OCI-LY3 (cell line): Measurements from ENCODE around the gene IL2RA.

Source experiments
- H2AFZ ChIP-seq: fragments of 200-600, 300-600 bp; shearing (Covaris generic); 2 replicates; pipeline ENCODE4 v1.6.0; 2014; ENCODE audit warnings: antibody characterized with exemption, low read depth, low read length
- H3K27ac ChIP-seq: fragments of 200-600, 300-600 bp; sonication (generic); 2 replicates; pipeline ENCODE4 v1.5.1; 2014; ENCODE audit warnings: mild to moderate bottlenecking, low read length, moderate library complexity, mixed read lengths
- H3K27me3 ChIP-seq: fragments of 200-600, 300-600 bp; sonication (generic); 2 replicates; pipeline ENCODE4 v1.6.1; 2014; ENCODE audit warnings: low read depth, low read length, mixed read lengths
- H3K36me3 ChIP-seq: fragments of 200-600, 300-600 bp; sonication (generic); replicated peaks from 2 replicates; pipeline ENCODE3; 2014; ENCODE audit warnings: low read depth, low read length, mixed read lengths
- H3K4me1 ChIP-seq: fragments of 300-600, 200-600 bp; sonication (generic); 2 replicates; pipeline ENCODE4 v1.6.1; 2014; ENCODE audit warnings: low read length, mixed read lengths
- H3K4me2 ChIP-seq: fragments of 200-600, 300-600 bp; sonication (generic); 2 replicates; pipeline ENCODE4 v1.6.1; 2014; ENCODE audit warnings: low read length, mixed read lengths
- H3K4me3 ChIP-seq: fragments of 300-600, 200-600 bp; sonication (generic); 2 replicates; pipeline ENCODE4 v1.5.1; 2014; ENCODE audit warnings: antibody characterized with exemption, mild to moderate bottlenecking, low read length, moderate library complexity
- H3K79me2 ChIP-seq: fragments of 300-600, 200-600 bp; shearing (Covaris generic); 2 replicates; pipeline ENCODE4 v1.6.1; 2014; ENCODE audit warnings: mild to moderate bottlenecking, low read length, mixed read lengths
- H3K9ac ChIP-seq: fragments of 300-600, 200-600 bp; shearing (Covaris generic); 2 replicates; pipeline ENCODE4 v1.6.0; 2014; ENCODE audit warnings: mild to moderate bottlenecking, low read length, moderate library complexity
- H3K9me3 ChIP-seq: fragments of 200-600, 300-600 bp; shearing (Covaris generic); 2 replicates; pipeline ENCODE4 v1.6.1; 2014; ENCODE audit warnings: low read length, mixed read lengths; ENCODE audit not compliant: insufficient read depth
- H4K20me1 ChIP-seq: fragments of 200-600, 300-600 bp; sonication (generic); 2 replicates; pipeline ENCODE4 v1.6.1; 2016; ENCODE audit warnings: low read length, mixed read lengths; ENCODE audit not compliant: insufficient read depth
- EZH2phosphoT487 ChIP-seq: fragments of 200-600 bp; shearing (Covaris generic); IDR thresholded peaks from 2 replicates; pipeline ENCODE4 v1.6.1; 2018; ENCODE audit warnings: antibody characterized with exemption, mixed run types, low read depth
- TF ChIP-seq, protein P1 (sequence below): fragments of 200-600, 300-600 bp; sonication (generic); IDR thresholded peaks from 2 replicates; pipeline ENCODE4 v1.5.1; 2014; ENCODE audit warnings: antibody characterized with exemption, low read length, low read depth

Gene IL2RA

DNA sequence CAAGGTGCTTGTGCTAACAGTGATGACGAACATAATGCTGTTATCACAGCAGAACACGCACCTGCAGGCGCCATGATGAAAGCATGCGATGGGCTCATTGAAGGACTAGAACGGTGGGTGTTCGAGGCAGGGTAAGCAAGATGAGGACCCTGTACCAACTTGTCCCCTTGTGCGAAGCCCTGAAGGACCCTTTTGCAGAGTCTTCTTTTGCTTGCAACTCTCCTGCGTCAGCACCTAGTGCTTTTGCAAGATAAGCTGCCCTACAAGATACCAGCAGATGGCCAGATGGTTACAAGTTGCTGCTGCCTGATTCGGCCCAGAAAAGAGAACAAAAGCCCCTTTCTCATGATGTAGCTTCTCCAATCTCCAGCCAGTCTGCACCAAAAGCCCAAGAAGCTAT, 80.6 kb downstream of the IL2RA start:
- H3K9ac ChIP-seq: no peak overlapping the region
- no peak overlapping the region for H3K4me3 ChIP-seq
- peaks cover 19% of the 10 kb centered on the region; the same call in 1 of the 2 replicates for H3K79me2 ChIP-seq
- H3K27me3 ChIP-seq: no peaks in the 10 kb centered on the region
- H4K20me1 ChIP-seq: no peaks in the 10 kb centered on the region
- no peak overlapping the region for H3K27ac ChIP-seq
- no peak overlapping the region for H2AFZ ChIP-seq
- TF ChIP-seq, protein P1, sequence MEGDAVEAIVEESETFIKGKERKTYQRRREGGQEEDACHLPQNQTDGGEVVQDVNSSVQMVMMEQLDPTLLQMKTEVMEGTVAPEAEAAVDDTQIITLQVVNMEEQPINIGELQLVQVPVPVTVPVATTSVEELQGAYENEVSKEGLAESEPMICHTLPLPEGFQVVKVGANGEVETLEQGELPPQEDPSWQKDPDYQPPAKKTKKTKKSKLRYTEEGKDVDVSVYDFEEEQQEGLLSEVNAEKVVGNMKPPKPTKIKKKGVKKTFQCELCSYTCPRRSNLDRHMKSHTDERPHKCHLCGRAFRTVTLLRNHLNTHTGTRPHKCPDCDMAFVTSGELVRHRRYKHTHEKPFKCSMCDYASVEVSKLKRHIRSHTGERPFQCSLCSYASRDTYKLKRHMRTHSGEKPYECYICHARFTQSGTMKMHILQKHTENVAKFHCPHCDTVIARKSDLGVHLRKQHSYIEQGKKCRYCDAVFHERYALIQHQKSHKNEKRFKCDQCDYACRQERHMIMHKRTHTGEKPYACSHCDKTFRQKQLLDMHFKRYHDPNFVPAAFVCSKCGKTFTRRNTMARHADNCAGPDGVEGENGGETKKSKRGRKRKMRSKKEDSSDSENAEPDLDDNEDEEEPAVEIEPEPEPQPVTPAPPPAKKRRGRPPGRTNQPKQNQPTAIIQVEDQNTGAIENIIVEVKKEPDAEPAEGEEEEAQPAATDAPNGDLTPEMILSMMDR: no peak
- no peak for TF ChIP-seq EZH2phosphoT487
- no peaks in the 10 kb centered on the region for H3K9me3 ChIP-seq
- peaks cover 5% of the 10 kb centered on the region for H3K4me1 ChIP-seq
- no peaks in the 10 kb centered on the region for H3K36me3 ChIP-seq
- H3K4me2 ChIP-seq: no peak overlapping the region

DNA sequence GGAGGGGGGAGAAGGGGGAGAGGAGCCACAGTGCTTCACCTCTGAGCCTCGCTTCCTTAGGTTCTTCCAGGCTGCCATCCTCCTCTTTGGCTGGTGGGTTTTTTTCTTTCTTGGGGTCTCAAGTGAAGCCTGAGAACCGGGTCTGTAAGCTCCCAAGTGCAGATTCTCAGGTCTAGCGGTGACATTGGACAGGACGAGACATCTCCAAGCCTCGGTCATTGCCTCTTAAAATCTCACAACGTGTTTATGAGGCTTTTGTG, 84.0 kb downstream of the IL2RA start:
- TF ChIP-seq, protein P1: no peak
- no peak for TF ChIP-seq EZH2phosphoT487
- Histone ChIP-seq H3K79me2 (peaks cover 51% of the 10 kb centered on the region), H4K20me1 (no peaks in the 10 kb centered on the region), H3K27me3 (no peaks in the 10 kb centered on the region), H3K4me1 (peaks cover 26% of the 10 kb centered on the region), H3K9ac (peak overlapping the region; percentile 82), H3K36me3 (peaks cover 2% of the 10 kb centered on the region), H3K4me2 (peak overlapping the region; percentile 90), H3K27ac (no peak overlapping the region; the same call in 1 of the 2 replicates), H3K4me3 (peak overlapping the region; percentile 91), H3K9me3 (no peaks in the 10 kb centered on the region), H2AFZ (peak overlapping the region; percentile 83; the same call in 1 of the 2 replicates)

DNA sequence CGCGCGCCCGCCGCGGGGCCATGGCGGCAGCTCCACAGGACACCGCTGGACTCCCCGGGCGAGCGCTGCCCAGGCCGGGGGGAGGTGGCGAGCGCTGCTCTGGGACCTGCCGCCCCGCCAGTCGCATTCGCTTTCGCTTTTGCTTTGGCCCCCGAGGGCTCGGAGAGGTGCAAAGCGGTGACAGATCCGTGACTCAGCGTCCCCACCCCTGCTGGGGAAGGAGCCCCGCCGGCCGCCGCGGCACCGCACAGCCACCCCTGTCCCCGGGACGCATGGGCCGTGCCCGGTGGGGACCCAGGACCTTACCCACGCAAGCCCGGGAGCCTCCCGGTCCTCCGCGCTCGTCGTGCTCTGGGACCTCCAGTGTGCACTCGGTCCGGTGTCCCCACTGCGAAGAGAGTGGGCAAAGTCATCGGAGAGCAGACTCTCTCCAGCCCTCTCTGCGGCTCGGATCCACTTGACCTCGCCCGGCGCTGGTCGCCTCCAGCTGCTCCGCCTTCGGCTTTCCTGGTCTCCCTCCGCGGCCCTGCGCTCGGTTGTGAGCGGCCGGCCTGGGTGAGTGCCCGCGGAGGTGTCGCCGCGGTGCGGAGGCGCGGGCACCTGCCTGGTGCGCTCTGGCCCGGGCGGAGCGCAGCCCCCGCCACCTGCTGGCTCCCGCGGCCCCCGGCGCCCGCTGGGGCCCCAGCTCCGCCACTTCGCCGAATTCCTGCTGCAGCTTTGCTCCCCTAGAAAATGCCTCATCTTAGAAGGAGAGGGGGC, 84.5 kb downstream of the IL2RA start, which contains the start of gene IL15RA:
IL15RA (minus strand) TSS at position 73 of the 759 bp plus-strand sequence; CDS start at position 22, 51 bp downstream.
- H3K4me1 ChIP-seq: peaks cover 31% of the 10 kb centered on the region
- peak within 1 kb of the TSS; percentile 83; the same call in 1 of the 2 replicates for H2AFZ ChIP-seq
- peaks cover 2% of the 10 kb centered on the region for H3K36me3 ChIP-seq
- peak within 1 kb of the TSS; percentile 82 for H3K9ac ChIP-seq
- no peaks in the 10 kb centered on the region for H3K9me3 ChIP-seq
- peak within 1 kb of the TSS; percentile 90 for H3K4me2 ChIP-seq
- TF ChIP-seq, protein P1: peak; percentile 30; the same call in 1 of the 2 replicates
- no peak for TF ChIP-seq EZH2phosphoT487
- H4K20me1 ChIP-seq: peaks cover 4% of the 10 kb centered on the region; the same call in 1 of the 2 replicates
- H3K27me3 ChIP-seq: no peaks in the 10 kb centered on the region
- H3K4me3 ChIP-seq: peak within 1 kb of the TSS; percentile 91
- H3K27ac ChIP-seq: peak within 1 kb of the TSS; percentile 92
- H3K79me2 ChIP-seq: peaks cover 56% of the 10 kb centered on the region
